Fibroblast of lung (primary cell): ENCODE measurements around the gene HOXD4. TPM values are rescaled to one million over a fixed set of nuclear protein-coding genes. Genes with fewer than 3 reads are reported as not detected.
A peak's percentile ranks its signal among the peaks of the same experiment; 100 is the strongest.

ENCODE experiments used
- DNase-seq, 2 donors: peaks; one replicate each; pipeline versions ENCODE4 v3.0.0 to v3.0.0-alpha.2; 2010; ENCODE audit warnings: low read depth in 2 of 2
- H2AFZ ChIP-seq: 2 replicates; pipeline ENCODE4 v1.5.1; 2012; ENCODE audit warnings: low read length, control low read depth, inconsistent platforms
- H3K27ac ChIP-seq: 2 replicates; pipeline ENCODE4 v1.5.1; 2011; ENCODE audit warnings: low read length, control low read depth; ENCODE audit not compliant: insufficient read depth
- H3K27me3 ChIP-seq: 2 replicates; pipeline ENCODE4 v1.5.1; 2011; ENCODE audit warnings: mild to moderate bottlenecking, low read length; ENCODE audit not compliant: control insufficient read depth, insufficient read depth
- H3K36me3 ChIP-seq: 2 replicates; pipeline ENCODE4 v1.5.1; 2011; ENCODE audit warnings: low read length; ENCODE audit not compliant: control insufficient read depth, insufficient read depth
- H3K4me1 ChIP-seq: 2 replicates; pipeline ENCODE4 v1.5.1; 2011; ENCODE audit warnings: low read length; ENCODE audit not compliant: control insufficient read depth, insufficient read depth; ENCODE audit errors: extremely low read depth
- H3K4me2 ChIP-seq: 2 replicates; pipeline ENCODE4 v1.5.1; 2011; ENCODE audit warnings: low read length, control low read depth; ENCODE audit not compliant: insufficient read depth; ENCODE audit errors: extremely low read depth
- H3K4me3 ChIP-seq, 4 experiments: fragments of 200-600 bp in 1 of 4; sonication (generic) in 1 of 4; replicated peaks in 1 of 4; 2 replicates each; pipeline ENCODE4 v1.5.1; 2011 to 2016; ENCODE audit warnings: low read length in 4 of 4, low read depth in 3 of 4, mild to moderate bottlenecking in 3 of 4, control low read depth in 2 of 4, inconsistent platforms in 1 of 4, mixed read lengths in 1 of 4; ENCODE audit not compliant: insufficient read depth in 1 of 4; ENCODE audit errors: control extremely low read depth in 1 of 4
- H3K79me2 ChIP-seq: 2 replicates; pipeline ENCODE4 v1.5.1; 2012; ENCODE audit warnings: mild to moderate bottlenecking, low read length, inconsistent platforms; ENCODE audit not compliant: control insufficient read depth, insufficient read depth
- H3K9ac ChIP-seq: 2 replicates; pipeline ENCODE4 v1.5.1; 2011; ENCODE audit warnings: mild to moderate bottlenecking, low read length, control low read depth; ENCODE audit not compliant: insufficient read depth
- H3K9me3 ChIP-seq: 2 replicates; pipeline ENCODE4 v1.5.1; 2012; ENCODE audit warnings: low read depth, low read length; ENCODE audit not compliant: control insufficient read depth, insufficient read depth
- H4K20me1 ChIP-seq: 2 replicates; pipeline ENCODE4 v1.5.1; 2011; ENCODE audit warnings: low read length; ENCODE audit not compliant: control insufficient read depth, insufficient read depth; ENCODE audit errors: extremely low read depth
- EZH2 ChIP-seq: IDR thresholded peaks from 2 replicates; pipeline ENCODE4 v1.5.1; 2012; ENCODE audit warnings: low read length, control low read depth, mild to moderate bottlenecking; ENCODE audit errors: missing control alignments
- polyA plus RNA-seq, 2 donors: library from polyadenylated mRNA; depleted of rRNA in 1 of 2; stranded (reverse) in 1 of 2; unstranded in 1 of 2; fragments of >200 nt; gene quantifications; 2 replicates each; pipeline ENCODE4 v1.2.1, GENCODE V29; 2011 to 2012; ENCODE audit warnings: missing spikeins in 1 of 2
- total RNA-seq: library from RNA; depleted of rRNA; stranded (reverse); fragments of >200 nt; gene quantifications from 2 replicates; pipeline ENCODE4 v1.2.1, GENCODE V29; 2014
- TF ChIP-seq, protein P1 (sequence below), 2 donors: IDR thresholded peaks in 1 of 2; conservative IDR thresholded peaks in 1 of 2; 1 replicate in 1 of 2; 2 replicates in 1 of 2; pipeline ENCODE4 v1.5.1; 2011 to 2012; ENCODE audit warnings: low read length in 2 of 2, control low read depth in 1 of 2, inconsistent platforms in 1 of 2, low read depth in 1 of 2, mild to moderate bottlenecking in 1 of 2

Gene HOXD4
- total and polyA plus RNA-seq, 2 donors (not counting 1 experiment from before 2014, with no cell fraction given), result not detected

DNA sequence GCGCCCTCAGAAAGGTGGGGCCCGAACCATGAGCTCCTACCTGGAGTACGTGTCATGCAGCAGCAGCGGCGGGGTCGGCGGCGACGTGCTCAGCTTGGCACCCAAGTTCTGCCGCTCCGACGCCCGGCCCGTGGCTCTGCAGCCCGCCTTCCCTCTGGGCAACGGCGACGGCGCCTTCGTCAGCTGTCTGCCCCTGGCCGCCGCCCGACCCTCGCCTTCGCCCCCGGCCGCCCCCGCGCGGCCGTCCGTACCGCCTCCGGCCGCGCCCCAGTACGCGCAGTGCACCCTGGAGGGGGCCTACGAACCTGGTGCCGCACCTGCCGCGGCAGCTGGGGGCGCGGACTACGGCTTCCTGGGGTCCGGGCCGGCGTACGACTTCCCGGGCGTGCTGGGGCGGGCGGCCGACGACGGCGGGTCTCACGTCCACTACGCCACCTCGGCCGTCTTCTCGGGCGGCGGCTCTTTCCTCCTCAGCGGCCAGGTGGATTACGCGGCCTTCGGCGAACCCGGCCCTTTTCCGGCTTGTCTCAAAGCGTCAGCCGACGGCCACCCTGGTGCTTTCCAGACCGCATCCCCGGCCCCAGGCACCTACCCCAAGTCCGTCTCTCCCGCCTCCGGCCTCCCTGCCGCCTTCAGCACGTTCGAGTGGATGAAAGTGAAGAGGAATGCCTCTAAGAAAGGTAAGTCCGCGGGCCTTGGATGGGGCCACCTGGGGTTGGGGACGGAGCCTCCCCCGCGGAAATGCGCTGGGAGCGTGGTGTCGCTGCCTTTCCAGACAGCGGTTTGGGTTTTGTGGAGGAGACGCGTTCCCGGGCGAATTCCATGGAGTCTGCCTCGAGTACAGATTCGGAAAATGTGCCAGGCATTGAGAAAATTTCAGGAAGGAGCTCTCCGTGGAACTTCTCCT, 37.7 kb downstream of the HOXD4 start:
- DNase-seq, result no peak
- no peak overlapping the region for H3K27ac ChIP-seq
- H3K9ac ChIP-seq, result no peak overlapping the region

DNA sequence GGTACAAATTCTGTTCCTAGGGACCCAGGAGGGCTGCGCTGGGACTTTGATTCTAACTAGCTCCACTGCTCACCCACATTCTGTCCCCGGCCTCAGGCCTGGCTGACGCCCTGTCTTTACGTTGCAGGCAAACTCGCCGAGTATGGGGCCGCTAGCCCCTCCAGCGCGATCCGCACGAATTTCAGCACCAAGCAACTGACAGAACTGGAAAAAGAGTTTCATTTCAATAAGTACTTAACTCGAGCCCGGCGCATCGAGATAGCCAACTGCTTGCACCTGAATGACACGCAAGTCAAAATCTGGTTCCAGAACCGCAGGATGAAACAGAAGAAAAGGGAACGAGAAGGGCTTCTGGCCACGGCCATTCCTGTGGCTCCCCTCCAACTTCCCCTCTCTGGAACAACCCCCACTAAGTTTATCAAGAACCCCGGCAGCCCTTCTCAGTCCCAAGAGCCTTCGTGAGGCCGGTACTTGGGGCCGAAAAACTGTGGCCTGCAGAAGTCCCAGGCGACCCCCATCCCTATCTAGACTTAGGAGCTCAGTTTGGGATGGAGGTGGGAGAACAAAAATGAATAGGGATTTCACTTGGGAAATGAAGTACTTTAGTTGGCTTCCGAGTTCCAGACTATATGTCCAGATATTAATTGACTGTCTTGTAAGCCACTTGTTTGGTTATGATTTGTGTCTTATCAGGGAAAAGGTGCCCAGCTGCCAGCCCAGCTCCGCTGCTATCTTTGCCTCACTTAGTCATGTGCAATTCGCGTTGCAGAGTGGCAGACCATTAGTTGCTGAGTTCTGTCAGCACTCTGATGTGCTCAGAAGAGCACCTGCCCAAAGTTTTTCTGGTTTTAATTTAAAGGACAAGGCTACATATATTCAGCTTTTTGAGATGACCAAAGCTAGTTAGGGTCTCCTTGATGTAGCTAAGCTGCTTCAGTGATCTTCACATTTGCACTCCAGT, 38.6 kb downstream of the HOXD4 start:
- no peak overlapping the region for H3K27ac ChIP-seq
- no peak overlapping the region for H3K9ac ChIP-seq
- H3K27me3 ChIP-seq, result peaks cover 35% of the 10 kb centered on the region
- no peak overlapping the region for H2AFZ ChIP-seq
- TF ChIP-seq EZH2, result peak; percentile 16
- TF ChIP-seq, protein P1, sequence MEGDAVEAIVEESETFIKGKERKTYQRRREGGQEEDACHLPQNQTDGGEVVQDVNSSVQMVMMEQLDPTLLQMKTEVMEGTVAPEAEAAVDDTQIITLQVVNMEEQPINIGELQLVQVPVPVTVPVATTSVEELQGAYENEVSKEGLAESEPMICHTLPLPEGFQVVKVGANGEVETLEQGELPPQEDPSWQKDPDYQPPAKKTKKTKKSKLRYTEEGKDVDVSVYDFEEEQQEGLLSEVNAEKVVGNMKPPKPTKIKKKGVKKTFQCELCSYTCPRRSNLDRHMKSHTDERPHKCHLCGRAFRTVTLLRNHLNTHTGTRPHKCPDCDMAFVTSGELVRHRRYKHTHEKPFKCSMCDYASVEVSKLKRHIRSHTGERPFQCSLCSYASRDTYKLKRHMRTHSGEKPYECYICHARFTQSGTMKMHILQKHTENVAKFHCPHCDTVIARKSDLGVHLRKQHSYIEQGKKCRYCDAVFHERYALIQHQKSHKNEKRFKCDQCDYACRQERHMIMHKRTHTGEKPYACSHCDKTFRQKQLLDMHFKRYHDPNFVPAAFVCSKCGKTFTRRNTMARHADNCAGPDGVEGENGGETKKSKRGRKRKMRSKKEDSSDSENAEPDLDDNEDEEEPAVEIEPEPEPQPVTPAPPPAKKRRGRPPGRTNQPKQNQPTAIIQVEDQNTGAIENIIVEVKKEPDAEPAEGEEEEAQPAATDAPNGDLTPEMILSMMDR (conservative IDR thresholded peaks at IDR 0.05 in 1 of 2, IDR thresholded peaks at IDR 0.05 in 1 of 2; ENCODE audit: low read depth in 1 of 2, low read length in 2 of 2), result no peak
- no peaks in the 10 kb centered on the region for H3K79me2 ChIP-seq
- H4K20me1 ChIP-seq, result no peaks in the 10 kb centered on the region
- no peaks in the 10 kb centered on the region for H3K36me3 ChIP-seq
- no peak overlapping the region for H3K4me2 ChIP-seq
- no peaks in the 10 kb centered on the region for H3K9me3 ChIP-seq
- DNase-seq, result no peak
- H3K4me1 ChIP-seq, result no peaks in the 10 kb centered on the region
- no peak overlapping the region for H3K4me3 ChIP-seq

More for the DNA sequence above, 37.7 kb downstream of the HOXD4 start:
- H3K4me2 ChIP-seq, result peak overlapping the region; percentile 82
- H3K36me3 ChIP-seq, result no peaks in the 10 kb centered on the region
- peak overlapping the region in 2 of 4 experiments; percentile 41 to 52 for H3K4me3 ChIP-seq
- no peaks in the 10 kb centered on the region for H3K4me1 ChIP-seq
- TF ChIP-seq EZH2, result peak; percentile 72
- TF ChIP-seq, protein P1 (conservative IDR thresholded peaks at IDR 0.05 in 1 of 2, IDR thresholded peaks at IDR 0.05 in 1 of 2; ENCODE audit: low read depth in 1 of 2, low read length in 2 of 2), result no peak
- H3K79me2 ChIP-seq, result no peaks in the 10 kb centered on the region
- no peak overlapping the region for H2AFZ ChIP-seq
- no peaks in the 10 kb centered on the region for H3K9me3 ChIP-seq
- H4K20me1 ChIP-seq, result no peaks in the 10 kb centered on the region
- H3K27me3 ChIP-seq, result peaks cover 35% of the 10 kb centered on the region

DNA sequence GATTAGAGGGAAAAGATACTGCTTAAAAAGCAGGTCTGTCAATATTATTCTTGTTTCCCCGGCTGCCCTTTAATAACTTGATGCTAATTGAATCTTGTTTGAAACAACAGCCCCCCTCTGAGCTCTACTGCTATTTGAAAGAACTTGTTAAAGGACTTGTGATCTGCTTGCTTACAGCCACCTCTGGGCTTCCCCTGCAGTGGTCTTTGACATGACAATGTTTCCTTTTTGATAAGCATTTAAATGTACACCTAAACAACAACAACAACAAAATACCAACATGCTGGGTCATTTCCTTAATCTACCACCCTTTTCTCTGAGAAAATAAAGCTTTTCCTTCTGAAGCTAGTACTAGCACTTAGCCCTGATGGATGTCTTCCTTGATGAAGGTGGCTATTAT, 41.0 kb downstream of the HOXD4 start:
- H3K79me2 ChIP-seq, result no peaks in the 10 kb centered on the region
- DNase-seq, result no peak
- H3K27ac ChIP-seq, result no peak overlapping the region
- H3K4me3 ChIP-seq, result no peak overlapping the region
- no peaks in the 10 kb centered on the region for H4K20me1 ChIP-seq
- TF ChIP-seq, protein P1 (conservative IDR thresholded peaks at IDR 0.05 in 1 of 2, IDR thresholded peaks at IDR 0.05 in 1 of 2; ENCODE audit: low read depth in 1 of 2, low read length in 2 of 2), result no peak
- no peak for TF ChIP-seq EZH2
- H3K9ac ChIP-seq, result no peak overlapping the region
- H3K27me3 ChIP-seq, result peaks cover 30% of the 10 kb centered on the region
- no peaks in the 10 kb centered on the region for H3K36me3 ChIP-seq
- no peak overlapping the region for H3K4me2 ChIP-seq
- no peaks in the 10 kb centered on the region for H3K4me1 ChIP-seq
- H2AFZ ChIP-seq, result no peak overlapping the region
- H3K9me3 ChIP-seq, result no peaks in the 10 kb centered on the region
